Right atrium auricular region (tissue), 2 donors: ENCODE results near the gene HLA-DPB1. TPM values are rescaled to one million over a fixed set of nuclear protein-coding genes. Genes with fewer than 3 reads are reported as not detected.

Experiments used
- DNase-seq: peaks from one replicate; pipeline ENCODE4 v3.0.0-alpha.2; 2019; ENCODE audit warnings: low spot score
- H3K27ac ChIP-seq, 2 donors: fragments of 200-600 bp; sonication (generic); 1 replicate in 1 of 2; 2 replicates in 1 of 2; pipeline ENCODE4 v1.5.1; 2016 to 2019
- H3K27me3 ChIP-seq, 2 donors: fragments of 200-600 bp; sonication (generic); one replicate each; pipeline versions ENCODE4 v1.5.1 to v1.6.0; 2017 to 2019
- H3K36me3 ChIP-seq: fragments of 200-600 bp; sonication (generic); one replicate; pipeline ENCODE4 v1.5.1; 2016
- H3K4me1 ChIP-seq, 2 donors: fragments of 200-600 bp; sonication (generic); one replicate each; pipeline versions ENCODE4 v1.5.1 to v1.6.0; 2017 to 2019
- H3K4me3 ChIP-seq, 2 donors: fragments of 200-600 bp; sonication (generic); 1 replicate in 1 of 2; 2 replicates in 1 of 2; pipeline ENCODE4 v1.5.1; 2017 to 2019; ENCODE audit warnings: mild to moderate bottlenecking in 1 of 2, moderate library complexity in 1 of 2
- H3K9me3 ChIP-seq, 2 donors: fragments of 200-600 bp; sonication (generic); one replicate each; pipeline ENCODE4 v1.5.1; 2019
- total RNA-seq, 2 donors: library from RNA; depleted of rRNA; stranded (reverse); fragments of >200 nt; gene quantifications; one replicate each; pipeline ENCODE4 v1.1.0, GENCODE V29; 2016
- TF ChIP-seq, protein P1 (sequence below), 2 donors: fragments of 200-600 bp; sonication (generic); IDR thresholded peaks; one replicate each; pipeline ENCODE4 v1.5.1; 2019; ENCODE audit warnings: antibody characterized with exemption in 2 of 2

The HLA-DPB1 gene
- 10 to 100 TPM; 22.0 to 76.7 TPM for total RNA-seq

DNA sequence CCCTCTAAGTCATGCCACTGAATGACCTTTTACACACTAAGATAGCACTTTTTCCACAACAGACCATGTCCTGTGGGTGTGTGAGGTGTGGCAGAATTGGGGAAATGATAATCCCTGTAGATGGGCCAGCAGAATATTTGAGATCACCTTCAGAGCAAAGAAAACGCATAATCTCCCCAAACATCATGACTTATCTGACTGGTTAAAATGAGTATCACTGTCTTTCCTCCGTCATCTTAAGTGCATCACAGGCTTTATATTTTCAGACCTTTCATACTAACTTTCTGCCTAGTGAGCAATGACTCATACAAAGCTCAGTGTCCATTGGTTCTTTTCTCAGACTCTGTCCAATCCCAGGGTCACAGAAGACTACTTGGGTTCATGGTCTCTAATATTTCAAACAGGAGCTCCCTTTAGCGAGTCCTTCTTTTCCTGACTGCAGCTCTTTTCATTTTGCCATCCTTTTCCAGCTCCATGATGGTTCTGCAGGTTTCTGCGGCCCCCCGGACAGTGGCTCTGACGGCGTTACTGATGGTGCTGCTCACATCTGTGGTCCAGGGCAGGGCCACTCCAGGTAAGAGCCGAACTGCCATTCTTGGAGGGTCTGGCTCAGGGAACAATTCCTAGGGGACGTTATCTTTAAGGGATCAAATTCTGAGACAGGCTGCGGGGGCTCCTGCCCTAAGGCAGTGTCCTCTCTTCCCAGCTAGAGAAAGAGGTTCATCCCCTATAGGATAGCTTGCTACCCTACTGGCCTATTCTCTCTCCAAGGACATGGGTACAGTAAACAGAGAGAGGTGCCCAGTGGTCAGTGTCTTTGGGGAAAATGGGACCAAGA, at the start of gene HLA-DPB1:
TSS of gene HLA-DPB1 (plus strand) at position 423 of the 838 bp plus-strand sequence. CDS start at position 475, 52 bp downstream.
- H3K4me1 ChIP-seq, result peaks cover 0 to 5% of the 10 kb centered on the region in 2 donors
- peak within 1 kb of the TSS; percentile 66 to 74 for H3K27ac ChIP-seq
- H3K27me3 ChIP-seq, result no peaks in the 10 kb centered on the region
- DNase-seq, result no peak
- no peaks in the 10 kb centered on the region for H3K9me3 ChIP-seq
- TF ChIP-seq, protein P1, sequence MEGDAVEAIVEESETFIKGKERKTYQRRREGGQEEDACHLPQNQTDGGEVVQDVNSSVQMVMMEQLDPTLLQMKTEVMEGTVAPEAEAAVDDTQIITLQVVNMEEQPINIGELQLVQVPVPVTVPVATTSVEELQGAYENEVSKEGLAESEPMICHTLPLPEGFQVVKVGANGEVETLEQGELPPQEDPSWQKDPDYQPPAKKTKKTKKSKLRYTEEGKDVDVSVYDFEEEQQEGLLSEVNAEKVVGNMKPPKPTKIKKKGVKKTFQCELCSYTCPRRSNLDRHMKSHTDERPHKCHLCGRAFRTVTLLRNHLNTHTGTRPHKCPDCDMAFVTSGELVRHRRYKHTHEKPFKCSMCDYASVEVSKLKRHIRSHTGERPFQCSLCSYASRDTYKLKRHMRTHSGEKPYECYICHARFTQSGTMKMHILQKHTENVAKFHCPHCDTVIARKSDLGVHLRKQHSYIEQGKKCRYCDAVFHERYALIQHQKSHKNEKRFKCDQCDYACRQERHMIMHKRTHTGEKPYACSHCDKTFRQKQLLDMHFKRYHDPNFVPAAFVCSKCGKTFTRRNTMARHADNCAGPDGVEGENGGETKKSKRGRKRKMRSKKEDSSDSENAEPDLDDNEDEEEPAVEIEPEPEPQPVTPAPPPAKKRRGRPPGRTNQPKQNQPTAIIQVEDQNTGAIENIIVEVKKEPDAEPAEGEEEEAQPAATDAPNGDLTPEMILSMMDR (IDR thresholded peaks at IDR 0.05), result no peak
- no peaks in the 10 kb centered on the region for H3K36me3 ChIP-seq
- H3K4me3 ChIP-seq, result peak within 1 kb of the TSS; percentile 15 to 42

DNA sequence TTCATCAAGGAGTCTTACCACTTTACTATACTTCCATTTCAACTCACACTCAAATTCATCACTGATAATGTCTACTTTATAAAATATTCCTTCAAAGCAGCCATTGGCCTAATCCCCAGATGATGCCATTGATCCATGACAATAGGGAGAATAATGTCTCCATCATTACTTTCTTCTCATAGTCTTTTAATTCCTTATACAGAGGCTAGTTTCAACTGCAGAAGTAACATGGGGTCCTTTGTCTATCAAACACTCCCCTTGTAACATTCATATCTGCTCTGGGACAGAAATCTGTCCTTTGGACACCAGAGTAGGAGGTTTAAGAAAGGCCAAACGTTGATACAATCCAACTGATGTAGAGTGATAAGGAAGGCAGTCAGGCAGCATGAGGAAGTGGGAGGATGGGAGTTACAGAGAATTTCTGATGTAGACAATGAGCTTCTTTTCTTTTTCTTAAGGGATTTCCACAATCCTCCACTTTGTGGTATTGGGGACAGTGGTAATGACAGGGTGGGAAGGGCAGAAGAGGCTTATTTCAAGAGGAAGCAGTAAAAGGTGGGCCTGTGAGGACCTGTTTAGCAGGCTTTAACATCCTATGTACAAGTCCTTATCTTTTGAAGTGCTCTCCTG, 47.5 kb upstream of the HLA-DPB1 start:
- H3K4me3 ChIP-seq, result no peak overlapping the region
- TF ChIP-seq, protein P1 (IDR thresholded peaks at IDR 0.05), result no peak
- H3K27ac ChIP-seq, result peak overlapping the region; percentile 15 to 50
- no peaks in the 10 kb centered on the region for H3K27me3 ChIP-seq
- H3K4me1 ChIP-seq, result peaks cover 0 to 7% of the 10 kb centered on the region in 2 donors
- H3K36me3 ChIP-seq, result no peaks in the 10 kb centered on the region
- no peaks in the 10 kb centered on the region for H3K9me3 ChIP-seq
- no peak for DNase-seq

DNA sequence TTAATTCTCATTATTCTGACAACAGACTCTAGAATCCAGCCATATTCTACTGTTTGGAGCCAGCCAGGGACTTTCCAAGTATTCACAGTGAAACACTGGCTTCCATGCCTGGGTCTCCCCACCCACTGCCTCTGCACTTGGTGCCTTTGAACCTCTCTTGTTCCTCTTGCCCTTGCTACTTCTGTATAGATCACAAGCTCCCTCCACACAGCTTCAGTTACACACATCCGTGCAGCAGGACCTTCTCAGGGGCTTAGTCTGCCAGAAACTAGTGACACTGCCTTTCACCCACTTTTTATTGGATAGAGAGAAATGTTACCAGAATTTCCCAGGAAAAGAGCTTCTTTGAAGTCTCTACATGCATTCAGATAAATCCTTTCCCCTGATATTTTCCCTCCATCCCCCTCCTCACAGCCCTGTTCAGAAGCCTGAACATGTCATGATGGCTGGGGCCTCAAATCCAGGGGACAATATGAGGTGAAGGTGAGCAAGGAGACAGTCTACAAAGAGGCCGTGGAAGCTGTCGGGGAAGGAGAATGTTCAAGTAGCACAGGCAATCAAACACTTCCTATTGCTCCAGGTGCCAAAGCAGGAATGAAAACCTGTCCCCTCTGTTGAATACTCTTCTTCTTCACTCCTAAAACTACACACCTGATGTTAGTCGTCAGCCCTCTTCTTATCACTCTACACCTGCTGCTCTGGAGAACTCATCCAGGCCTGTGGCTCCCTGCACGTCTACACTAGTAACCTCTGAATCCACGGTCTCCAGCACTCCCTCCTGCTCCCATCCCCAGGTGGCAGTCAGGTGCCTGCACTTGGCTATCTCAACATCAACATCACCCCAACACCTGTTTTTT, 46.2 kb upstream of the HLA-DPB1 start:
- Histone ChIP-seq H3K27ac (peak overlapping the region; percentile 50 to 61), H3K4me3 (no peak overlapping the region), H3K27me3 (no peaks in the 10 kb centered on the region), H3K36me3 (no peaks in the 10 kb centered on the region), H3K4me1 (peaks cover 0 to 7% of the 10 kb centered on the region in 2 donors), H3K9me3 (peaks cover 0 to 3% of the 10 kb centered on the region in 2 donors)
- no peak for DNase-seq
- TF ChIP-seq, protein P1 (IDR thresholded peaks at IDR 0.05), result no peak

DNA sequence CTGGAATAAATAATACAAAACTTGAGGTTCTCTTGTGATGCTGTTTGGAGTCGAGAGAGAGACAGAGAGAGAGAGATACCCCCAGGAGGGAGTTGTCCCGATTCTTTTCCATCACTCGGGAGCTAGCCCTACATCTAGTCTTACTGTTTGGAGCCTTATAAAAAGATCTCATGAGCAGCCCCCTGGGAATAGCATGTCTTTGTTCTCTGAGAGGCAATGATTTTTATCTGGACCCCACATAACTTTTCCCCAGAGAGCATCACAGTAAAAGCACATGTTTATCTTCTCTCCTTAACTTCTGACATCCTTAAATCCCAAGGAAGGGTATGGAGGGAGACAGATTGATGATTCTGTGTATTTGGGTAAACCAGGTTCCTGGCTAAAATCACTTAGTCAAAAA, 45.5 kb upstream of the HLA-DPB1 start:
- DNase-seq, result no peak
- no peak overlapping the region for H3K4me3 ChIP-seq
- no peaks in the 10 kb centered on the region for H3K27me3 ChIP-seq
- H3K36me3 ChIP-seq, result no peaks in the 10 kb centered on the region
- TF ChIP-seq, protein P1 (IDR thresholded peaks at IDR 0.05), result no peak
- peaks cover 0 to 7% of the 10 kb centered on the region in 2 donors for H3K4me1 ChIP-seq
- peak overlapping the region; percentile 14 to 61 for H3K27ac ChIP-seq
- H3K9me3 ChIP-seq, result peaks cover 0 to 9% of the 10 kb centered on the region in 2 donors

DNA sequence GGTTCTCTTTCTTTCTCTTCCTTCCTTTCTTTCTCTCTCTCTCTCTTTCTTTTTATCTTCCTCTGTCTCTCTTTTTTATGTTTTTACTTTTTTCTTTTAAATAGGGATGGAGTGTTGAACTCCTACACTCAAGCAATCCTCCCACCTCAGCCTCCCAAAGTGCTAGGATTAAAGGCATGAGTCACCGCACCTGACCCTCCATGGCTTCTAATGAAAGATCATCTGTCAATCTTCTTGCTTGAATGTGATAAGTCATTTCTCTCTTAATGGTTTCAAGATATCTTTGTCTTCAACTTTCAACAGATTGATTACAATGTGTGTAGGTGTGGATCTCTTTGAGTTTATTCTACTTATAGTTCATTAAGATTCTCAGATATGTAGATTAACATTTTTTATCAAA, 41.2 kb upstream of the HLA-DPB1 start:
- Histone ChIP-seq H3K27me3 (no peaks in the 10 kb centered on the region), H3K36me3 (no peaks in the 10 kb centered on the region), H3K4me1 (peaks cover 0 to 7% of the 10 kb centered on the region in 2 donors), H3K27ac (no peak overlapping the region), H3K4me3 (no peak overlapping the region), H3K9me3 (peaks cover 0 to 10% of the 10 kb centered on the region in 2 donors)
- DNase-seq, result no peak
- TF ChIP-seq, protein P1 (IDR thresholded peaks at IDR 0.05), result no peak
